Stimulated activated CD4-positive, alpha-beta T cell treated with anti-CD3 and anti-CD28 coated beads, Interleukin-4, amount 100 ng/mL, for 4 hours (primary cell): ENCODE data around the gene QPCT.

Source experiments
- DNase-seq, 2 experiments: peaks; one replicate each; pipeline ENCODE4 v3.0.0-alpha.2; 2020

QPCT gene

GRCh38 chr2:37325625-37326071 is 18.8 kb upstream of the QPCT start:
- no peak for DNase-seq

- no peak for DNase-seq
These were observed 18.1 kb upstream of the QPCT start for GRCh38 chr2:37326285-37326684.

GRCh38 chr2:37326866-37327634 is 17.4 kb upstream of the QPCT start:
- no peak for DNase-seq

GRCh38 chr2:37330681-37331080 is 13.7 kb upstream of the QPCT start:
- DNase-seq: no peak

GRCh38 chr2:37332560-37332959 is 11.9 kb upstream of the QPCT start:
- DNase-seq: no peak

- DNase-seq: no peak
These were observed 11.2 kb upstream of the QPCT start for GRCh38 chr2:37333256-37333655.

- no peak for DNase-seq
These were observed 8.8 kb upstream of the QPCT start for GRCh38 chr2:37335604-37336003.

GRCh38 chr2:37337620-37338280 is 6.7 kb upstream of the QPCT start:
- DNase-seq: no peak

- no peak for DNase-seq
These were observed 5.5 kb upstream of the QPCT start for GRCh38 chr2:37338933-37339332.

- no peak for DNase-seq
These were observed 3.8 kb upstream of the QPCT start for GRCh38 chr2:37340637-37341036.

- DNase-seq: no peak
These were observed 1.7 kb upstream of the QPCT start for GRCh38 chr2:37342591-37343220.

- no peak for DNase-seq
These were observed 644 bp upstream of the QPCT start for GRCh38 chr2:37343537-37344434.

- DNase-seq: no peak
These were observed 3.7 kb downstream of the QPCT start for GRCh38 chr2:37348155-37348554.

- DNase-seq: no peak
These were observed 4.9 kb downstream of the QPCT start for GRCh38 chr2:37349231-37349860.

- no peak for DNase-seq
These were observed 5.6 kb downstream of the QPCT start for GRCh38 chr2:37350034-37350433.

GRCh38 chr2:37354531-37354930 is 10.1 kb downstream of the QPCT start:
- no peak for DNase-seq

- no peak for DNase-seq
These were observed 11.3 kb downstream of the QPCT start for GRCh38 chr2:37355735-37356134.

- DNase-seq: no peak
These were observed 11.9 kb downstream of the QPCT start for GRCh38 chr2:37356299-37356698.

GRCh38 chr2:37357069-37357468 is 12.6 kb downstream of the QPCT start:
- DNase-seq: no peak

GRCh38 chr2:37357530-37357929 is 13.1 kb downstream of the QPCT start:
- DNase-seq: no peak

GRCh38 chr2:37358466-37358865 is 14.0 kb downstream of the QPCT start:
- no peak for DNase-seq

GRCh38 chr2:37361216-37361815 is 16.9 kb downstream of the QPCT start:
- no peak for DNase-seq
